ENCODE measurements around the gene MAST4.

The MAST4 gene

GRCh38 chr5:67065696-67066095 lies 469.5 kb downstream of the MAST4 start:
- peaks cover 24% of the 10 kb centered on the region for H3K4me1 ChIP-seq (ENCODE audit: insufficient read depth, poor library complexity, severe bottlenecking)
- no peak overlapping the region for H3K4me3 ChIP-seq (ENCODE audit: severe bottlenecking)
- ATAC-seq (ENCODE audit: low read depth) (no peak), DNase-seq (ENCODE audit: low spot score) (no peak)
- no peak for TF ChIP-seq CTCF (IDR thresholded peaks at IDR 0.05; ENCODE audit: poor library complexity, severe bottlenecking)
- no peak overlapping the region for H3K27ac ChIP-seq (ENCODE audit: poor library complexity, severe bottlenecking)
- no peaks in the 10 kb centered on the region for H3K27me3 ChIP-seq (ENCODE audit: insufficient read depth, poor library complexity, severe bottlenecking)
- H3K9me3 ChIP-seq (ENCODE audit: severe bottlenecking): no peaks in the 10 kb centered on the region
- peaks cover 3% of the 10 kb centered on the region; the same call in 1 of the 2 replicates for H3K36me3 ChIP-seq (ENCODE audit: low read depth)

GRCh38 chr5:67066815-67067214 lies 470.6 kb downstream of the MAST4 start:
- Histone ChIP-seq H3K4me1 (ENCODE audit: insufficient read depth, poor library complexity, severe bottlenecking) (peaks cover 13% of the 10 kb centered on the region), H3K36me3 (ENCODE audit: low read depth) (peaks cover 3% of the 10 kb centered on the region; the same call in 1 of the 2 replicates), H3K4me3 (ENCODE audit: severe bottlenecking) (no peak overlapping the region), H3K27me3 (ENCODE audit: insufficient read depth, poor library complexity, severe bottlenecking) (no peaks in the 10 kb centered on the region), H3K27ac (ENCODE audit: poor library complexity, severe bottlenecking) (no peak overlapping the region), H3K9me3 (ENCODE audit: severe bottlenecking) (no peaks in the 10 kb centered on the region)
- DNase-seq (ENCODE audit: low spot score) (no peak), ATAC-seq (ENCODE audit: low read depth) (no peak)
- TF ChIP-seq CTCF (IDR thresholded peaks at IDR 0.05; ENCODE audit: poor library complexity, severe bottlenecking): no peak

- no peaks in the 10 kb centered on the region for H3K36me3 ChIP-seq (ENCODE audit: low read depth)
- no peak for TF ChIP-seq CTCF (IDR thresholded peaks at IDR 0.05; ENCODE audit: poor library complexity, severe bottlenecking)
- no peaks in the 10 kb centered on the region for H3K9me3 ChIP-seq (ENCODE audit: severe bottlenecking)
- no peak for DNase-seq (ENCODE audit: low spot score)
- ATAC-seq (ENCODE audit: low read depth): no peak
- H3K27ac ChIP-seq (ENCODE audit: poor library complexity, severe bottlenecking): no peak overlapping the region
- no peak overlapping the region for H3K4me3 ChIP-seq (ENCODE audit: severe bottlenecking)
- no peaks in the 10 kb centered on the region for H3K27me3 ChIP-seq (ENCODE audit: insufficient read depth, poor library complexity, severe bottlenecking)
- H3K4me1 ChIP-seq (ENCODE audit: insufficient read depth, poor library complexity, severe bottlenecking): no peaks in the 10 kb centered on the region
Observed at GRCh38 chr5:67073045-67073680, 477.0 kb downstream of the MAST4 start.

- DNase-seq (ENCODE audit: low spot score) (no peak), ATAC-seq (ENCODE audit: low read depth) (no peak)
- TF ChIP-seq CTCF (IDR thresholded peaks at IDR 0.05; ENCODE audit: poor library complexity, severe bottlenecking): no peak
- Histone ChIP-seq H3K27me3 (ENCODE audit: insufficient read depth, poor library complexity, severe bottlenecking) (no peaks in the 10 kb centered on the region), H3K4me3 (ENCODE audit: severe bottlenecking) (no peak overlapping the region), H3K36me3 (ENCODE audit: low read depth) (no peaks in the 10 kb centered on the region), H3K9me3 (ENCODE audit: severe bottlenecking) (no peaks in the 10 kb centered on the region), H3K4me1 (ENCODE audit: insufficient read depth, poor library complexity, severe bottlenecking) (no peaks in the 10 kb centered on the region), H3K27ac (ENCODE audit: poor library complexity, severe bottlenecking) (no peak overlapping the region)
Observed at GRCh38 chr5:67077296-67077695, 481.1 kb downstream of the MAST4 start.

GRCh38 chr5:67081261-67081660 lies 485.1 kb downstream of the MAST4 start:
- ATAC-seq (ENCODE audit: low read depth): no peak
- Histone ChIP-seq H3K4me1 (ENCODE audit: insufficient read depth, poor library complexity, severe bottlenecking) (no peaks in the 10 kb centered on the region), H3K4me3 (ENCODE audit: severe bottlenecking) (no peak overlapping the region), H3K27me3 (ENCODE audit: insufficient read depth, poor library complexity, severe bottlenecking) (no peaks in the 10 kb centered on the region), H3K9me3 (ENCODE audit: severe bottlenecking) (no peaks in the 10 kb centered on the region), H3K27ac (ENCODE audit: poor library complexity, severe bottlenecking) (no peak overlapping the region), H3K36me3 (ENCODE audit: low read depth) (no peaks in the 10 kb centered on the region)
- TF ChIP-seq CTCF (IDR thresholded peaks at IDR 0.05; ENCODE audit: poor library complexity, severe bottlenecking): no peak
- no peak for DNase-seq (ENCODE audit: low spot score)

All from RWPE2 (cell line).